Activated CD8-positive, alpha-beta memory T cell treated with anti-CD3 and anti-CD28 coated beads, Interleukin-2, amount 50 U/mL, for 48 hours (primary cell): Measurements from ENCODE around the gene NCS1.

Experiments used
- DNase-seq: peaks from one replicate; pipeline ENCODE4 v3.0.0-alpha.2; 2020

NCS1 gene

GRCh38 chr9:130177898-130178805 lies 5.9 kb downstream of the NCS1 start:
- DNase-seq = no peak

DNA sequence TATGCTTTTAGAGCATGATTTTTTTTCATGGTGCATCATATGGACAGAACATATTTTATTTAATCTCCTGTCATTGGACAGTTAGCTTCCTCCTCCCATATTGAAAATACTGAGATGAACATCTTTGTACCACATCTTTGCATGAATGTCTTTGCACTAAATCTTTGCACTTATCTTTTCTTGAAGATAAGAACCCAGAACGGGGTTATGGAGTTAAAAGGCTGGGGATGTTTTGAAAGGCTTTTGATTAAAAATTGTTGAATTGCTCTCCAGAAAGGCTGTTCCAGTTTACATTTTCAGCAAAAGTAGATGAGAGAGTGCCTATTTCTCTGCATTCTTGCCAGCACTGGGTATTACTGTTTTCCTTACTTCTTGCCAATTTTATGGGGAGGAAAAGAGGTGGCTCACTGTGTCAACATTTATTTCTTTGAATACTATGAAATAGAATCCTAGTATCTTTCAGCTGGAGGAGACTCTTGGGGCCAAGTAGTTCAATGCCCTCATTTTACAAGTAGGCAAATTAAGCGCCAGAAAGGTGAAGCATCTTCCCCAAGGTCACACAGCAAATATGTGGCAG lies 7.2 kb downstream of the NCS1 start:
- no peak for DNase-seq

- no peak for DNase-seq
Measured at GRCh38 chr9:130180516-130180915, 8.3 kb downstream of the NCS1 start.

DNA sequence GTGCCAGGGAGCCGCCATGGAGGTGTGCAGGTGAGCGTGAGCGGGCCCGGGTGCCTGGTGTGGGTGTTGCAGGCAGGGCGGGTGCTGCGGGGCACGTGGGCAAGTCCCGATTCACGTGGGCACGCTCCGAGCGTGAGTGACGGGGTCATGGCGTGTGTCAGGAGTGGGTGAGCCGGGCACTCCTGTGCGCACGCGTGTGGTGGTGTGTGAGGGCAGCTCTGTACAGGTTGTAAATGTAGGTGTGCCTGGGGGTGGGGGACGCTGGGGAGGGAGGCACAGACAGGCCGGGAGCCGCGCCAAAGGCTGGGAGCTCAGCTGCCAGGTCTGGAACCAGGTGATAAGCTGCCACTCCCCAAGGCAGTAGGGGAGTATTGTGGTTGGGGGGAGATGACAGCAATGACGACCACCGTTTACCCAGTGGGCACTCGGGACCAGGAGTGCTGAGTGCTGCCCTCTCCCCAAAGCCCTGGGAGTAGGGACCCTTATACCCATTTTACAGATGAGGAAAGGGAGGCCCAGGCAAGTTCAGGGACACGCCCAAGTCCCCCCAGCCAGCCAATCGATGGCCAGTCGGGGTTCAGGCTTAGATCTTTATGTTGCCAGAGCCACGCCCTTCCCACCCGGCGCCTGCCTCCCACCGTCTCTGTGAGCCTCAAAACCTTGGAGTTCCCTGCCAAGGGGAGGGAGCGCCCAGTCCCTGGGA lies 9.6 kb downstream of the NCS1 start:
- DNase-seq = no peak

GRCh38 chr9:130182381-130182909 lies 10.2 kb downstream of the NCS1 start:
- no peak for DNase-seq

- DNase-seq = no peak
Measured at GRCh38 chr9:130183133-130183762, 11.0 kb downstream of the NCS1 start.

- DNase-seq = no peak
Measured at GRCh38 chr9:130185017-130185416, 12.8 kb downstream of the NCS1 start.

- no peak for DNase-seq
Measured at GRCh38 chr9:130185490-130186031, 13.4 kb downstream of the NCS1 start.

DNA sequence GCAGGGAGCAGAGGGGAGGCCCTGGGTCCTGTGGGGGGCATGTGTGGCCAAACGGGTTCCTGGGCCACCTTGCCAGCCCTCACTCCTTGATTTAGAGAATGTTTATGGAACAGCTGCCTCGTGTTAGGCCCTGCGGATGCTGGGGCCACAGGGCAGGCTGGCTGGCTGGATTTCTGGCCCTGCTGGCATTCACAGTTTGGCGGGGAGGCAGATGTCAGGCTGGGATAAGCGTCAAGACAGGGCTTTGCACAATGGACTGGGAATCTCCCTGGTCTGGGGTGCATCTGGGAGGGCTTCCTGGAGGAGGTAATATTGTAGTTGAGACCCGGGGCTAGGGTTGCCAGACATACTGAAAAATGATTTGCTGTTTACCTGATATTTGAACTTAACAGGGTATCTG lies 13.8 kb downstream of the NCS1 start:
- DNase-seq = no peak

- DNase-seq = no peak
Measured at GRCh38 chr9:130186839-130187522, 14.8 kb downstream of the NCS1 start.

DNA sequence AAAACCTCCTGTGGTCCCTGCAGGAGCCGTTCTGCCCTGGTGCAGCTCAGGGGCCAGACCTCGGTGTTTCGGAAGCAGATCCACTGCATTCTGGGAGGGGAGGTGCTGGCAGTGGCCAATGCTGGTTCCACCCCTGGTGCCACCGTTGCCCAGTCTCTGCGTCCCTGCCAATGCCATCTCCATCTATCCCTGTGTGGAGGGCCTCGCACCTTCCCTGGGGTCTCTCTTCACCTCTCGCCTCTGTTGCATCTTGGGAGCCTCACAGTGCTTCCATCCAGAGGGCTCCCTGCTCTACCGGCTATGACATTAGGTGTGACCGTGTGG lies 15.3 kb downstream of the NCS1 start:
- DNase-seq = no peak

GRCh38 chr9:130188860-130189481 lies 16.8 kb downstream of the NCS1 start:
- DNase-seq = no peak

DNA sequence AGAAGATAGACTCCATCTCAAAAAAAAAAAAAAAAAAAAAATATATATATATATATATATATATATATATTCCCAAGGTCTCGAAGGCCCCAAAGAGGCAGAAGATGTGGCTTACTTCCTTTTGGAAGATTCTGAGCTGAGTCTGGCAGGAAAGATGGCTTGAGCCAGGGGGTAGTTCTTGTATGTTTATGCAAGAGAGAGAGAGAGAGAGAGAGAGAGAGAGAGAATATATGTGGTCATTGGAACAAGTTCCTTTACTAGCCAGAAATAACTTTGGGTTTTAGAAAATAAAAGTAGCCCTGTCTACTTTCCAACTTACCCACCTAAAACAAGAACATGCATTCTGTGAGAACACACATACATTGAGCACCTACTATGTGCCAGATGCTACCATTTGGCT lies 17.6 kb downstream of the NCS1 start:
- no peak for DNase-seq

- no peak for DNase-seq
Measured at GRCh38 chr9:130191068-130191748, 19.0 kb downstream of the NCS1 start.

- no peak for DNase-seq
Measured at GRCh38 chr9:130191749-130192120, 19.5 kb downstream of the NCS1 start.

GRCh38 chr9:130192382-130192999 lies 20.3 kb downstream of the NCS1 start:
- DNase-seq = no peak

DNA sequence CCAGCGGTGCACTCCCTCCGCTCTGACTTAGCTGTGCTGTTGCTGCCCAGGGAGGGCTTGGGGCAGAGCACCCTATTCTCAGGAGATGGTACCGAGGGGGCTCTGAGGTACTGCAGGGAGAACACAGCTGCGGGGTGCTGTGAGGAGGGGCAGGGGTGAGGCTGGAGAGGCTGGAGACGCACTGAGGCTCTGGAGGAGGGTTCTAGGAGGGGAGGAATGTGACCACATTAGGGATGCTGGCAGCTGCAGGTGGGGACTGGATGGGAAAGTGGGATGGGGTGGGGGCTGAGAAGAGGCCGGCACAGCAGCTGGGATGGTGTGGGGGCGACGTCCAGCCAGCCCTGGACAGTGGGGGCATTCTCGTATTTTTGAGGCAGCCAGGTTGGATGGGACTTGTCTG lies 20.9 kb downstream of the NCS1 start:
- no peak for DNase-seq

DNA sequence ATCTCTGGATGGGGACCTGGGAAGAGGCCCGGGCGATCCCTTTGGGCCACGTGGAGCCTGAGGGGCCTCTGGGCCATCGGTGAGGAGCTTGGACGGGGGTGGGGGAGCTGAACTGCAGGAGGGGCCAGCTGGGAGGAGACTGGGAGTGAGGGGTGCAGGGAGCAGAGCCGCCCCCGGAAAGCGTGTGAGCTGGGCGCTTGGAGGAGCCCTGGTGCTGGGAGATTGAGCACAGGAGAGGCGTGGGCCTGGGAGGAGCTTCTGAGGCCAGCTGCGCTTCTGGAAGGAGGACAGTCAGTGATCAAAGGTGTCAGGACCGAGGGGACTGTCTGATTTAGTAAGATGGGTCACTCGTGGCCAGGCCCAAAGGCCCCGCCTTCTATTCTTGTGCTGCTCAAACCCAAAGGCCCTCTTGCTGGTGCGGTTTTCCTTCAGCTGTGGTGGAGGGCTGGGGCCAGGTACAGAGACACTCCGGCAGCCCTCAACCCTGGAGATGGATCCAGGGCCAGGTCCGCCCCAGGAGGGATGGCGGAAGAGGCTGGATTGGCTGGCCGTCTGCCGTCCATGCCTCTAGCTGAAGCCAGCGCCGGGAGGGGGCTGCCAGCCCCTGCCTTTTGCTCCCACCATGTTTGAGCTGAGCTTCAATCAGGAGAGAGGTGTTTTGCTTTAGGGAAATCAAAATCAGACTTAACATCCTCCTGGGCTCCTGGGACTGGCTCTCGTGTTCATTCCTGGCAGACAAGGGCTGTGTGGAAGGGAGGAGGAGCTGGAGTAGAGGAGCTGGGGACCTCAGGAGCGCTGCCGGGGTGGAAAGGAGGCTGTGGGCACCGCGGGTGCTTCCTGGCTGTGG lies 21.6 kb downstream of the NCS1 start:
- no peak for DNase-seq

- DNase-seq = no peak
Measured at GRCh38 chr9:130194378-130194932, 22.3 kb downstream of the NCS1 start.

DNA sequence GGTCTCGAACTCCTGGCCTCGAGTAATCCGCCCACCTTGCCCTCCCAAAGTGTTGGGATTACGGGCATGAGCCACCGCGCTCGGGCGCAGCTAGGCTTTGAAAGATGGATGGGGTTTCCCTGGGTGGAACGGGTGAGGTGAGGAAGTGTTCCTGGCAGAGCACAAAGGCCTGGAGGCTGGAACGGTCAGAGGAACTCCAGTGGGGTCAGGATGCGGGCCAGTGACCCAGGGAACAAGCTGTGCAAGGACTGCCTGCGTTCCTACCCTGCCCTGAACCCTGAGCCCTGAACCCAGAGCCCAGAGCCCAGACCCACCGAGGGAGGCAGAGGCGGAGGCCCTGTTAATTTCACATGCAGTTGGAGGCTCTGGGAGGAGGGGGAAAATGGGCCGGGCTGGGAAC lies 23.4 kb downstream of the NCS1 start:
- no peak for DNase-seq
